Osteocyte (in vitro differentiated cells): Measurements from ENCODE around the gene CNOT3. TPM values are rescaled to one million over a fixed set of nuclear protein-coding genes. Genes with fewer than 3 reads are reported as not detected.
"Not testable (repeated sequence)": the region's sequence is repeated elsewhere in the genome, so short reads cannot be mapped to it uniquely, and the experiment has no call there.

Experiments
- DNase-seq: peaks from one replicate; pipeline ENCODE4 v3.0.0; 2021; ENCODE audit warnings: mixed read lengths; ENCODE audit not compliant: unreplicated experiment; ENCODE audit errors: extremely low spot score
- H3K27ac Mint-ChIP-seq: one replicate; pipeline ENCODE4 v1.8.0; 2021; ENCODE audit warnings: mild to moderate bottlenecking, mixed read lengths; ENCODE audit not compliant: unreplicated experiment
- H3K27me3 Mint-ChIP-seq: one replicate; pipeline ENCODE4 v1.8.0; 2021; ENCODE audit warnings: mixed read lengths; ENCODE audit not compliant: unreplicated experiment
- H3K36me3 Mint-ChIP-seq: one replicate; pipeline ENCODE4 v1.8.0; 2021; ENCODE audit warnings: mixed read lengths; ENCODE audit not compliant: unreplicated experiment
- H3K4me1 Mint-ChIP-seq: one replicate; pipeline ENCODE4 v1.8.0; 2021; ENCODE audit warnings: mixed read lengths; ENCODE audit not compliant: unreplicated experiment
- H3K4me3 Mint-ChIP-seq: one replicate; pipeline ENCODE4 v1.8.0; 2021; ENCODE audit warnings: mild to moderate bottlenecking, moderate library complexity, mixed read lengths; ENCODE audit not compliant: unreplicated experiment
- H3K9me3 Mint-ChIP-seq: one replicate; pipeline ENCODE4 v1.8.0; 2021; ENCODE audit warnings: mixed read lengths; ENCODE audit not compliant: unreplicated experiment
- CTCF ChIP-seq: fragments of 200-600 bp; sonication (generic); IDR thresholded peaks from 2 replicates; pipeline ENCODE4 v1.5.0; 2021; ENCODE audit warnings: antibody characterized with exemption, mild to moderate bottlenecking, moderate library complexity
- total RNA-seq: library from RNA; stranded (reverse); gene quantifications from 2 replicates; pipeline ENCODE4 v1.2.1, GENCODE V29; 2021

The CNOT3 gene
- total RNA-seq, 1 donor from 2014 or later = 50.5 TPM

- H3K27ac Mint-ChIP-seq = peak overlapping the region; percentile 93
- no peaks in the 10 kb centered on the region for H3K27me3 Mint-ChIP-seq
- TF ChIP-seq CTCF = no peak
- peaks cover 18% of the 10 kb centered on the region for H3K36me3 Mint-ChIP-seq
- peaks cover 27% of the 10 kb centered on the region for H3K4me1 Mint-ChIP-seq
- no peaks in the 10 kb centered on the region for H3K9me3 Mint-ChIP-seq
- peak overlapping the region; percentile 55 for H3K4me3 Mint-ChIP-seq
- DNase-seq = no peak
Measured at GRCh38 chr19:54193011-54193410, 55.4 kb downstream of the CNOT3 start.

- H3K4me3 Mint-ChIP-seq, H3K27me3 Mint-ChIP-seq, H3K9me3 Mint-ChIP-seq, DNase-seq, H3K27ac Mint-ChIP-seq: not testable (repeated sequence)
- Mint-ChIP-seq H3K36me3 (peaks cover 18% of the 10 kb centered on the region), H3K4me1 (peaks cover 20% of the 10 kb centered on the region)
Measured at GRCh38 chr19:54194463-54194862, 56.9 kb downstream of the CNOT3 start.

GRCh38 chr19:54196536-54196935 is 59.0 kb downstream of the CNOT3 start:
- Mint-ChIP-seq H3K27me3 (no peaks in the 10 kb centered on the region), H3K4me3 (no peak overlapping the region), H3K27ac (no peak overlapping the region), H3K9me3 (no peaks in the 10 kb centered on the region), H3K4me1 (peaks cover 26% of the 10 kb centered on the region), H3K36me3 (peaks cover 20% of the 10 kb centered on the region)
- TF ChIP-seq CTCF = no peak
- no peak for DNase-seq

- Mint-ChIP-seq H3K27me3 (no peaks in the 10 kb centered on the region), H3K27ac (peak overlapping the region; percentile 34), H3K36me3 (peaks cover 24% of the 10 kb centered on the region), H3K4me3 (no peak overlapping the region), H3K4me1 (peaks cover 26% of the 10 kb centered on the region), H3K9me3 (no peaks in the 10 kb centered on the region)
- TF ChIP-seq CTCF = no peak
- no peak for DNase-seq
Measured at GRCh38 chr19:54197121-54197520, 59.6 kb downstream of the CNOT3 start.

GRCh38 chr19:54199401-54199800 is 61.8 kb downstream of the CNOT3 start:
- no peak for DNase-seq
- Mint-ChIP-seq H3K36me3 (peaks cover 30% of the 10 kb centered on the region), H3K9me3 (no peaks in the 10 kb centered on the region), H3K4me1 (peaks cover 31% of the 10 kb centered on the region), H3K4me3 (peak overlapping the region; percentile 61), H3K27me3 (no peaks in the 10 kb centered on the region), H3K27ac (peak overlapping the region; percentile 99)
- no peak for TF ChIP-seq CTCF

- no peak for DNase-seq
- peaks cover 43% of the 10 kb centered on the region for H3K4me1 Mint-ChIP-seq
- H3K27ac Mint-ChIP-seq = peak overlapping the region; percentile 99
- no peak for TF ChIP-seq CTCF
- H3K27me3 Mint-ChIP-seq = no peaks in the 10 kb centered on the region
- peaks cover 31% of the 10 kb centered on the region for H3K36me3 Mint-ChIP-seq
- H3K9me3 Mint-ChIP-seq = no peaks in the 10 kb centered on the region
- peak overlapping the region; percentile 100 for H3K4me3 Mint-ChIP-seq
Measured at GRCh38 chr19:54201172-54201701, 63.7 kb downstream of the CNOT3 start.
